ENCODE results near the gene FGD3. TPM values are rescaled to one million over a fixed set of nuclear protein-coding genes. Genes with fewer than 3 reads are reported as not detected.

Gene FGD3
- total and polyA plus RNA-seq, 2 of the 8 experiments (the other 6 are each of a cell fraction or from before 2014, with no cell fraction given), result 1.4 to 1.9 TPM

DNA sequence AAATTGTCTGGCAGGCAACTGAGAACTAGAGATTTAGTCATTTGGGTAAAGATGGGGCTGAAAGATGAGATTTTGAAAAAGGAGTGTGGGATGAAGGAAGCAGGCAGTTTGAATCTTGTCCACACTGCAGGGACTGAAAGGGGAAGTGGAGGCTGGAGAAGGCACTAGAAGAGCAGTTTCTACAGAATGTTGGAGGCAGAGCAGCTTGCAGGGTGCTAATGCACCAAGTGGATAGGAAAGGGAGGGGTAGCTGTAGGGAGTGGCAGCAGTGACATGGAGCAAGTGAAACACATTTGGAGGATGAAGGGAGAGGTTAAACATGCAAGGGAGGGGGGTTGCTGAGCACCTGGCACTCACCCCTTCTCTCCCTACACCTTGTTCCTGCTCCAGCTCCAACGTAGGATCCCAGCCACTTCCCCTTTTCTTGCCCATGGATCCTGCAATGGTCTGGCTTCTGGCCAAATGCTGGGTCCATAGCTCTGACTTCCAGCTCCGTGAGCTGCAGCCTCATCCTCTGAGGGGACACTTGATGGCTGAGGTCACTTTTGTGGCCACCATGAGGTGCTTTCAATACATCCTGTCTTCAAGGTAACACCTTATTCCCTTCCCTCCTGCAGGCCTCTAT, 30.0 kb upstream of the FGD3 start:
- Histone ChIP-seq H2AK5ac (ENCODE audit: low read depth, low read length) (no peak overlapping the region), H3K4me1 (replicated peaks in 1 of 4; ENCODE audit: control insufficient read depth in 3 of 4, insufficient read depth in 4 of 4, low read length in 3 of 4) (peaks cover 0 to 6% (median 0%) of the 10 kb centered on the region in 4 experiments; a peak in 2 of 7 replicates), H3K9ac (replicated peaks in 1 of 4; ENCODE audit: extremely low read depth in 1 of 4, low read depth in 3 of 4, low read length in 3 of 4) (no peak overlapping the region), H4K91ac (replicated peaks; ENCODE audit: insufficient read length, low read length) (no peak overlapping the region), H2BK120ac (replicated peaks; ENCODE audit: low read depth, low read length) (no peak overlapping the region), H2BK5ac (ENCODE audit: low read depth, low read length) (no peak overlapping the region), H4K8ac (ENCODE audit: extremely low read depth, insufficient read depth, low read length) (no peak overlapping the region), H2BK15ac (ENCODE audit: low read length) (no peak overlapping the region), H2BK12ac (ENCODE audit: low read depth, low read length) (no peak overlapping the region), H3K27me3 (replicated peaks in 1 of 4; ENCODE audit: control insufficient read depth in 3 of 4, extremely low read depth in 1 of 4, insufficient read depth in 3 of 4, low read length in 3 of 4) (no peaks in the 10 kb centered on the region), H4K20me1 (replicated peaks in 1 of 2; ENCODE audit: control insufficient read depth in 1 of 2, insufficient read depth in 2 of 2, low read length in 2 of 2) (peaks cover 0 to 2% of the 10 kb centered on the region in 2 experiments), H4K5ac (ENCODE audit: insufficient read length, low read depth, low read length) (no peak overlapping the region), H2BK20ac (ENCODE audit: low read length) (no peak overlapping the region), H3K9me3 (ENCODE audit: insufficient read depth in 2 of 2, low read depth in 1 of 2, low read length in 1 of 2) (no peaks in the 10 kb centered on the region; a peak in 1 of 4 replicates), H3K23me2 (ENCODE audit: low read depth, low read length) (peaks cover 2% of the 10 kb centered on the region; the same call in 1 of the 2 replicates), H3K23ac (ENCODE audit: insufficient read length) (no peak overlapping the region), H3K14ac (ENCODE audit: insufficient read length) (no peak overlapping the region), H3K36me3 (ENCODE audit: control insufficient read depth in 2 of 4, insufficient read depth in 4 of 4, low read length in 3 of 4) (no peaks in the 10 kb centered on the region), H3K27ac (ENCODE audit: low read depth, low read length) (no peak overlapping the region), H3K18ac (ENCODE audit: extremely low read depth, low read length) (no peak overlapping the region), H2AFZ (ENCODE audit: low read length) (no peak overlapping the region), H3K56ac (replicated peaks; ENCODE audit: insufficient read length, low read depth, low read length) (no peak overlapping the region), H3K4me2 (ENCODE audit: insufficient read depth in 1 of 2, low read depth in 2 of 2, low read length in 2 of 2) (no peak overlapping the region), H3K4me3 (ENCODE audit: extremely low read depth in 1 of 4, insufficient read depth in 2 of 4, low read depth in 3 of 4, low read length in 4 of 4) (no peak overlapping the region), H3K79me2 (ENCODE audit: control insufficient read depth in 1 of 2, insufficient read depth in 2 of 2, low read length in 2 of 2) (no peaks in the 10 kb centered on the region), H3K79me1 (ENCODE audit: low read depth, low read length) (no peaks in the 10 kb centered on the region), H3K4ac (replicated peaks; ENCODE audit: insufficient read length, low read depth, low read length) (no peak overlapping the region)
- FAIRE-seq (no peak), DNase-seq (ENCODE audit: low read depth in 1 of 2, low spot score in 2 of 2) (no peak)
- WGBS, 2 experiments (ENCODE audit: extremely low coverage in 1 of 2, insufficient coverage in 1 of 2, insufficient read length in 1 of 2, insufficient replicate concordance in 2 of 2, low coverage in 1 of 2, low lambda C conversion rate in 2 of 2, missing lambda C conversion rate in 1 of 2), result 87% methylated on average over 2 of the region's 2 CpGs; no CpG with 5 or more reads in 1 of the 2 experiments
- CTCF ChIA-PET (ENCODE audit: partially characterized antibody), result no interaction called here
- POLR2A ChIA-PET (ENCODE audit: partially characterized antibody), result interaction anchor here (0.6 kb wide), 1 partner anchor 73 kb away, joined by 4 read pairs; no protein-coding TSS in a partner anchor
- TF ChIP-seq, protein P1, sequence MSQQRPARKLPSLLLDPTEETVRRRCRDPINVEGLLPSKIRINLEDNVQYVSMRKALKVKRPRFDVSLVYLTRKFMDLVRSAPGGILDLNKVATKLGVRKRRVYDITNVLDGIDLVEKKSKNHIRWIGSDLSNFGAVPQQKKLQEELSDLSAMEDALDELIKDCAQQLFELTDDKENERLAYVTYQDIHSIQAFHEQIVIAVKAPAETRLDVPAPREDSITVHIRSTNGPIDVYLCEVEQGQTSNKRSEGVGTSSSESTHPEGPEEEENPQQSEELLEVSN (IDR thresholded peaks at IDR 0.05), result peak; percentile 51
- no peak for TF ChIP-seq POLR2A (IDR thresholded peaks at IDR 0.05; ENCODE audit: control extremely low read depth in 1 of 2, low read depth in 2 of 2, low read length in 2 of 2)

Measured in H1 (cell line).